Skeletal muscle satellite cell (primary cell): Measurements from ENCODE around the gene KRCC1. TPM values are rescaled to one million over a fixed set of nuclear protein-coding genes. Genes with fewer than 3 reads are reported as not detected.

Experiments used
- H3K27me3 ChIP-seq: 2 replicates; pipeline ENCODE4 v1.7.0; 2013; ENCODE audit warnings: low read length; ENCODE audit not compliant: control insufficient read depth, insufficient read depth
- H3K36me3 ChIP-seq: 2 replicates; pipeline ENCODE4 v1.7.0; 2013; ENCODE audit warnings: mild to moderate bottlenecking, control low read depth, low read length; ENCODE audit not compliant: insufficient read depth
- H3K4me1 ChIP-seq: 2 replicates; pipeline ENCODE4 v1.7.0; 2013; ENCODE audit warnings: low read length; ENCODE audit not compliant: control insufficient read depth, insufficient read depth
- H3K4me2 ChIP-seq: 2 replicates; pipeline ENCODE4 v1.7.0; 2013; ENCODE audit warnings: mild to moderate bottlenecking, low read length
- H3K4me3 ChIP-seq: 2 replicates; pipeline ENCODE4 v1.7.0; 2013; ENCODE audit warnings: low read length
- H3K9ac ChIP-seq: 2 replicates; pipeline ENCODE4 v1.7.0; 2013; ENCODE audit warnings: mild to moderate bottlenecking, low read depth, low read length, moderate library complexity
- H3K9me3 ChIP-seq: replicated peaks from 2 replicates; pipeline ENCODE4 v1.7.0; 2013; ENCODE audit warnings: mild to moderate bottlenecking, control low read depth, low read length
- total RNA-seq: library from RNA; depleted of rRNA; stranded (reverse); fragments of >200 nt; gene quantifications from 2 replicates; pipeline ENCODE4 v1.2.3, GENCODE V29; 2012; rRNA removed

The KRCC1 gene
- 18.0 and 20.5 TPM in 2 replicates for total RNA-seq

- peak within 1 kb of the TSS; percentile 86 for H3K4me3 ChIP-seq
- peaks cover 26% of the 10 kb centered on the region for H3K4me1 ChIP-seq
- H3K9ac ChIP-seq, result peak within 1 kb of the TSS; percentile 96
- H3K36me3 ChIP-seq, result peaks cover 7% of the 10 kb centered on the region
- H3K4me2 ChIP-seq, result peak within 1 kb of the TSS; percentile 86
- H3K27me3 ChIP-seq, result no peaks in the 10 kb centered on the region
- H3K9me3 ChIP-seq, result no peaks in the 10 kb centered on the region
These were observed at the start of gene KRCC1 for GRCh38 chr2:88055371-88056128. Gene KRCC1, minus strand, starts transcription at chr2:88055783. Its CDS starts 27,220 bp downstream, at chr2:88028563.

GRCh38 chr2:88100489-88100858 is 44.9 kb upstream of the KRCC1 start:
- Histone ChIP-seq H3K4me2 (no peak overlapping the region), H3K9me3 (no peaks in the 10 kb centered on the region), H3K9ac (no peak overlapping the region), H3K4me3 (no peak overlapping the region), H3K4me1 (no peaks in the 10 kb centered on the region), H3K36me3 (no peaks in the 10 kb centered on the region), H3K27me3 (peaks cover 5% of the 10 kb centered on the region)

DNA sequence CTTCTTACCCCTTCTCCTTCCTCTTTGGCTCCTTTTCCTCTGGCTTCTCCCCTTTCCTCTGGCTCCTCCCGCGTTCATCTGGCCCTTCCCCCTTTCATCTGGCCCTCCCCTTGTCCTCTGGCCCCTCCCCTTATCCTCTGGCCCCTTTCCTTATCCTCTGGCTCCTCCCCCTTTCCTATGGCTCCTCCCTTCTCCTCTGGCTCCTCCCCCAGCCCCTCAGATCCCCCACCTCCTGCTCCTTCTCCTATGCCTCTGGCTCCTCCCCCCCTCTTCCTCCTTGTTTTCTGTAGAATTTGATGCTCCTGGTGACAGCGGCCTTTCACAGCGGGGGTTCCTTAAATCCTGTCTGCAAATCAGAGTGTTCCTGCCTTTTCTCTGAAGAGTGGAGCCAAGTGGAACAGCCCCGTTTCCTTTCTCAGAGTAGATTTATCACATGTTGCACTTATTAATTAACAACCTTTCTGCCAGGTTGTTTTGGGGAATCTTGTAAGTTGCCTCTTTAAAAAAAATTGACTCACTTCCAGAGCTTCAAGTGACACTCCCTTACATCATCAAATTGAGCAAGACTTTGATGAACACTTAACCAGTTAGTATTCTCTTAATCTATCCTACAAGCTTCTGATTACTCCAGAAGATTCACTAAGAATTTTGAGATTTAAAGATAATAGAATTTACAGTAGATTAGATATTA is 44.4 kb upstream of the KRCC1 start:
- Histone ChIP-seq H3K9me3 (no peaks in the 10 kb centered on the region), H3K4me3 (no peak overlapping the region), H3K4me1 (no peaks in the 10 kb centered on the region), H3K27me3 (peaks cover 8% of the 10 kb centered on the region), H3K36me3 (no peaks in the 10 kb centered on the region), H3K4me2 (no peak overlapping the region), H3K9ac (no peak overlapping the region)

DNA sequence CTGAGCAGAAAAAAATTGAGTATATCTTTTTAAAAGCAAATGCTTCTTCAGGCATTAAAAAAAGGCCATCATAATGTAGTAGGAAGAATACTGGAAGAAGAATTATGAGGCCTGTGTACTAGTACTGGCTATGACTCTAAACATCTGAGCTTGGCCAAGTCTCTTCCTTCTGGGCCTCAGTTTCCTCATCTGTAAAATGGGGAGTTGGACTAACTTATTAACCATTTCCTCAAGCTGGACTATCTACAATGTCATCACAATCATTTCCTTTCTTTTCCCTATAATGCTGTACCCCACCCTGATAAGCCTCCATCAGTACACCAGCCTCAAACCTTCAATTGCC is 42.9 kb upstream of the KRCC1 start:
- H3K27me3 ChIP-seq, result peaks cover 16% of the 10 kb centered on the region
- no peak overlapping the region for H3K4me2 ChIP-seq
- H3K4me3 ChIP-seq, result no peak overlapping the region
- no peaks in the 10 kb centered on the region for H3K36me3 ChIP-seq
- H3K9me3 ChIP-seq, result no peaks in the 10 kb centered on the region
- no peak overlapping the region for H3K9ac ChIP-seq
- no peaks in the 10 kb centered on the region for H3K4me1 ChIP-seq

DNA sequence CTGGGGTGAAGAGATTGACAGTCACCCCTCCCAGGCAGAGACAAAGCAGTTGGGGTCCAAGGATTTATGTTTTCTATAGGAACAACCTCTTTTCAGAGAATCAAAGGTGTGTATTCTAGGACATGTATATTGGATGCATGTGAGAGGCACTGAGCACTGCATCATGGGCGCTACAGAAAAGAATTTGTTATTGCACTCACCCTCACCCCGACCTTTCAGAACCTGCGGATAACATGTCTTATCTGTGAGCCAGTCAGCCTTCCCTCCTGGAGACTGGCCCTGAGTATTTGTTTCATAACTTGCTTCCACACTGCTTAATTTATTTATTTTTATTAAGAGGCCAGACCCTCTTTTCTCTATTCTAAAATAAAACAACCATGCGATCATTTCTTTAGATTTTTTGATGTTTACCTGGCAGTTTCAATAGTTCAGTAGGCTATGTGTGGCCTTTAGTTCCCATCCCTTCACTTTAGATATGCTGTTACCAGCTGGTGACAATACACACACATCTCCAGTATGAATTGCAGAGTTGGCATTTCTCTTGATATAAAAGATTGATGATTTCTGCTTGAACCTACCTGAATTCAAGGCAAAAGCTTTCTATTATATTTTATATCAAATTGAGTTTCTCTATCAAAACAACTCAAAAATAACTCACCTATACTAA is 42.4 kb upstream of the KRCC1 start:
- Histone ChIP-seq H3K4me2 (no peak overlapping the region), H3K4me3 (no peak overlapping the region), H3K9ac (no peak overlapping the region), H3K4me1 (no peaks in the 10 kb centered on the region), H3K36me3 (no peaks in the 10 kb centered on the region), H3K9me3 (no peaks in the 10 kb centered on the region), H3K27me3 (peaks cover 21% of the 10 kb centered on the region)

DNA sequence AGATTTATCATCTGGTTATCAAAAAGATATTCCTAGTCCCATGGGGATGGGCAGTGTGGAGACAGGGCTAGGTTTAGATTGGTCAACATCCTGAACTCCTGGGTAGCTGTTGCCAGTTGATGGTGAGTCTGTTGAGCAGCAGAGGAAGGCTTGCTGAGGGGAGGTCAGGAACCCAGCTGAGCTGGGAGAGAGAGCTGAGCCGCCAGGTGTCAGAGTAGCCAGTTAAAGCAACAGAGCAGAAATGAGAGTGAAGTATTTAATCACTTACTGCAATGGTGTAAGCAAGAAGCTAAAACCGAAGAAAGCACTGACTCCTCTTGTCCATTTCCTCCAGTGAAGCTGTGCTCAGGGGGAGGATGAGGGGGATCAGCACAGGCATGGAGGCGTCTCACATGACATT is 41.6 kb upstream of the KRCC1 start:
- H3K36me3 ChIP-seq, result no peaks in the 10 kb centered on the region
- no peak overlapping the region for H3K4me3 ChIP-seq
- peaks cover 24% of the 10 kb centered on the region for H3K27me3 ChIP-seq
- H3K4me2 ChIP-seq, result no peak overlapping the region
- H3K9me3 ChIP-seq, result no peaks in the 10 kb centered on the region
- no peak overlapping the region for H3K9ac ChIP-seq
- H3K4me1 ChIP-seq, result no peaks in the 10 kb centered on the region

GRCh38 chr2:88096708-88097107 is 41.1 kb upstream of the KRCC1 start:
- Histone ChIP-seq H3K4me1 (no peaks in the 10 kb centered on the region), H3K9me3 (no peaks in the 10 kb centered on the region), H3K4me2 (no peak overlapping the region), H3K9ac (no peak overlapping the region), H3K4me3 (no peak overlapping the region), H3K36me3 (no peaks in the 10 kb centered on the region), H3K27me3 (peaks cover 24% of the 10 kb centered on the region)

GRCh38 chr2:88095022-88095421 is 39.4 kb upstream of the KRCC1 start:
- no peaks in the 10 kb centered on the region for H3K36me3 ChIP-seq
- no peak overlapping the region for H3K4me2 ChIP-seq
- no peak overlapping the region for H3K9ac ChIP-seq
- H3K4me3 ChIP-seq, result no peak overlapping the region
- no peaks in the 10 kb centered on the region for H3K4me1 ChIP-seq
- H3K27me3 ChIP-seq, result peaks cover 24% of the 10 kb centered on the region
- H3K9me3 ChIP-seq, result no peaks in the 10 kb centered on the region

- Histone ChIP-seq H3K4me1 (no peaks in the 10 kb centered on the region), H3K27me3 (peaks cover 24% of the 10 kb centered on the region), H3K36me3 (no peaks in the 10 kb centered on the region), H3K9me3 (no peaks in the 10 kb centered on the region), H3K4me2 (no peak overlapping the region), H3K9ac (no peak overlapping the region), H3K4me3 (no peak overlapping the region)
These were observed 37.2 kb upstream of the KRCC1 start for GRCh38 chr2:88092773-88093172.

- Histone ChIP-seq H3K9ac (no peak overlapping the region), H3K4me1 (no peaks in the 10 kb centered on the region), H3K4me3 (no peak overlapping the region), H3K4me2 (no peak overlapping the region), H3K27me3 (peaks cover 24% of the 10 kb centered on the region), H3K36me3 (no peaks in the 10 kb centered on the region), H3K9me3 (no peaks in the 10 kb centered on the region)
These were observed 36.4 kb upstream of the KRCC1 start for GRCh38 chr2:88091943-88092342.

DNA sequence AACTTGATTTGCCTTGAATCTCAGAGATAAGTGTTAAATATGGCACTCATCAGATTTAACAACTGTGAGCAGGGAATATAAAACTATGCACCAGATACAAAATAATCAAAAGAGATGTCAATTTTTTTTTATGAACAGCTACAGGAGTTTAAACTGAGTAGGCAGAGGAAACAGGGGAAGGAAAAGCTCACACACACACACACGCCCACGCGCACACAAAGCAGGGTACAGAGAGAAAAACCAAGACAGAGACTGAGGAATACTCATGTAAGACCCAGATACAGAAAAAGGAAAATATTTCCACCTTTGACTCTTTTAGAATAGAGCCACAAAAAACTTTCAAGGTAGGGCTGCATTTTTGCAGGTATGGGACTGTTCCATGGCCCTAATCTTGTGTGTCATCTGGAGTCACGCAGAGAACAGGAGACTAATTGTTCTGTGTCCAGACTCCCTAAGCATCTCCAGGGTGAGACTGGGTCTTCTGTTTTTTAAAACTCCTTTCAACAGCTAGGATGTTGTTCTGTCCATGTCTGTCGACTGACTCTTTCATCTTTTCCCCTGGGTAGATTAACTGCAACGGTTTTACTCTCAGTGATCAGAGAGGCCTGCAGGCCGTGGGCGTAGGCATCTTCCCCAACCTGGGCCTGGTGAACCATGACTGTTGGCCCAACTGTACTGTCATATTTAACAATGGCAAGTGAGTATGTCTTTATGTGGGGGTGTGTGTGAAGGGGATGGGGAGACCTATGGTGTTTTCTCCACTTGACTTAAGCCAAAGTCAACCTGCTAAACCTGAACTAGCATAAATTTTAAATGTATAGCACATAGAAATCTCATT is 35.1 kb upstream of the KRCC1 start:
- H3K9me3 ChIP-seq, result no peaks in the 10 kb centered on the region
- no peak overlapping the region for H3K4me3 ChIP-seq
- H3K27me3 ChIP-seq, result peaks cover 24% of the 10 kb centered on the region
- H3K4me1 ChIP-seq, result no peaks in the 10 kb centered on the region
- no peak overlapping the region for H3K9ac ChIP-seq
- no peaks in the 10 kb centered on the region for H3K36me3 ChIP-seq
- H3K4me2 ChIP-seq, result no peak overlapping the region
